GM18868 (cell line): ENCODE results near the gene PHEX.

Experiments
- ATAC-seq: cut with Tn5 transposase; IDR thresholded peaks from one replicate; pipeline ENCODE4 v1.9.1; 2021; ENCODE audit warnings: mild to moderate bottlenecking, moderate library complexity; ENCODE audit not compliant: unreplicated experiment

PHEX gene

DNA sequence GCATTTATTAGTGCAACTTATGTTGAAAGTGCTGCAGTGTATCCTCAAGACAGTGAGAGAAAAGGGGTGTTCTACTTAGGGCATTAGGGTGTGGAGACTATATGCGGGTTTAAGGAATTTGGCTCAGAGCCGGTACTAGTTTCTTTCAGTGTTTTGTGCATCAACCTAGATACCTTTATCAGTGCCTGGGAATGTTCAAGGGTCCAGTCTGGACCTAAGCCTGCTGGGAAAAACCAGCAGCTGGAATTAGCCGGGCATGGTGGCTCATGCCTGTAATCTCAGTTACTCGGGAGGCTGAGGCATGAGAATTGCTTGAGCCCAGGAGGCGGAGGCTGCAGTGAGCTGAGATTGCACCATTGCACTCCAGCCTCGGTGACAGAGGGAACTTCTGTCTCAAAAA, 7.4 kb downstream of the PHEX start:
- no peak for ATAC-seq

DNA sequence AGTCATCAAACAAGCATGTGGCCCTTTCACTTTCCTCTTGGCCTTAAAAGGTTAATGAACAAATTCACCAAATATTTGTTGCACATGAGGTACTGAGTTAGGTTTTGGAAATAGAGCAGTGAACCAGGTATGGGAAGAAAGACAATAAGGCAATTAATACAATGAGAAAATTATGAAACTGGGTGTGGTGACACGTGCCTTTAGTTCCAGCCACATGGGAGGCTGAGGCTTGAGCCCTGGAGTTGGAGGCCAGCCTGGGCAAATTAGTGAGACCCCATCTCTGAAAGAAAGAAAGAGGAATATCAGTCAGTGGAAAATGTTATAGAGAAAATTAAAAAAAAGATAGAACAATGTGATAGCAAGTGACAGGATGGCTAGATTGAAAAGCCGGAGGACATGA, 8.1 kb downstream of the PHEX start:
- no peak for ATAC-seq

DNA sequence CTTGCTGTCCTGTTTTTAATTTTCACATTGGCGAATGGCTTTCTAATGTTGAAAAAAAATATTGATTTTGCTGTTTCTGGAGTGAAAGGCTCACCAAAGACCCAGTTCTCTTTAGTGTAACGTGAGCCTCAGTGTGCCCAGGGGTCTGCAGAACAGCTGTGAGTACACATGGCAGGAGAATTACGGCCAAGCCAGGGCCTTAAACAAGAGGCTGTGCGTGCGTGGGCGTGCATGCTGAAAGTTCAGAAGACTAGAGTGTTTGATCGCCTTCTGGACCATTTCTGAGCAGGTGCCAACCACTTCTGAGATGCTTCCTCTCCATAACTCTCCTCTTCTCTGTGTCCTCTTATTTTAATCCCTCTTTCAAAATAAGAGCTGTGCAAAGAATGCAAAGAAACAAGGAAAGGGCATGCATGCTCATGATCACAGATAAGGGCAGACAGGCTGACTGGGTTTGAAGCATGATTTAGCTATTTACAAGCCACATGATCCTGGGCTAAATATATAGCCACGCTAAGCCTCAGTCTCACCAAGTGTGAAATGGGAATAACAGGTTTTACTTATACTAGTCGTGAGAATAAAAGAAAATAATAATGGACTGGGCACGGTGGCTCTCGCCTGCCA, 9.9 kb downstream of the PHEX start:
- ATAC-seq, result no peak

DNA sequence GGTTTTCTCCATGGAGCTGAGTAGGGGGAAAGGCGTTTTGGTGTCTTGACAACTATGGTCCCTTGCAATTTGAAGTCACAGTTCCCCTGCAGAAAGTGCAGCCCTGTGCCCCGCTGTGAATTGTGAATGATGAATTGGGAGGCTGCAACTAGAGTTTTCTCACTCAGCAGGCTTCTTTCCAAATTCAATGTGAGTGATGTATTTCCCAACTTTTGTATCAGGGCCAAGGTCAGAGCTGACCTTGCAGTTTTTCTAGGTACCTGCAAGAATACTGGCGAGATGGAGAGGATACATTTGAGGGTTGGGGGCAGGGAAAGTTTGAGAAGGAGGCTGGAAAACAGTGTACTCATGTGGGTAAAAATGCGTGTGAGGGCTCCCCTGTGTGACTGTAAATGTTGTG, 11.7 kb downstream of the PHEX start:
- no peak for ATAC-seq

DNA sequence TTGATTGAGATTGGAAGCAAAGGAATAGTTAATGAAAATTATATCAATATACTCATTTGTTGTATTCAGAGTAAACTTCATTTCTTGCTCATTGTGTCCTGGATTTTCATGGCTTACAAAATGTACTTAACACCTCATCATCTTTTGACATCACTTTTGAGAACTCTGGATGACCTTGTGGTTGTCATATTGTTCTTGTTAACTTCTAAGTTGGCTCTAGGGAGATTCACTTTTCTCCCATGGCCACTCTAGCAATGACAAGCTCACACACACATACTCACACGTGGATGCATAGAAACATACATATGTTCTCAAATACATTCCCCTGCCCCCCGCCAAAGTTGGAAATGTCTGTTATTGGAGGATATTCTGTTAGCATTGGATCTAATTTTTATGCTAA, 15.3 kb downstream of the PHEX start:
- no peak for ATAC-seq

DNA sequence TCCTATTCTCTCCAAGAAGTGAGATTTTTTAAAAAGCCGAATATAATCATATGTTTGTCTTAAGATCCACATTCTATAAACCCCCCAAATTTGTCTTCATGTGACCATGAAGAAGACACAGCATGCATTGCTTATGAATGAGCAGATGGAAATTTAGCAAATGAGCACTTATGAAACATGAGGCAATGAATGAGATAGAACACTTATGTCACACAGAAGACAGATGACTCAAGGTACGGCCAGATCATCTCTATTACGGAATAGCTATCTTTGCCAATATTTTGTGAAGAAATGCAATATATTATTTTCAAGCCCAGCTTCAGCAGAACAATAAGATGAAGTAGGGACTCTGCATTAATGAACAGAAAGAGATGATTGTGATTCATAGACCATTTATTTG, 21.4 kb downstream of the PHEX start:
- ATAC-seq, result no peak

DNA sequence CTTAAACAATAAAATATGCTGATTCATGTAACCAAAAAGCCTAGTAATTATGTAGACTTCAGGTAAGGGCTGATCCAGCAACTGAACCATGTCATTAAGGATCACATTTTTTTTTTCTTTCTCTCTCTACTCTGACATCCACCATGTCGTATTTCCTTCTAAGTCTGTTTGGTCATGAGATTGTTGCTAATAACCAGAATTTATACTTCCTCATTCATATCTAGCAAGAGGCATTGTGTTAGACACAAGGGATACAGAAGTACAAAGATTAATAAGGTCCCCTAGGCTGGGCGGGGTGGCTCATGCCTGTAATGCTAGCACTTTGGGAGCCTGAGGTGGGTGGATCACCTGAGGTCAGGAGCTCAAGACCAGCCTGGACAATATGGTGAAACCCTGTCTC, 24.1 kb downstream of the PHEX start:
- ATAC-seq, result peak; percentile 43

DNA sequence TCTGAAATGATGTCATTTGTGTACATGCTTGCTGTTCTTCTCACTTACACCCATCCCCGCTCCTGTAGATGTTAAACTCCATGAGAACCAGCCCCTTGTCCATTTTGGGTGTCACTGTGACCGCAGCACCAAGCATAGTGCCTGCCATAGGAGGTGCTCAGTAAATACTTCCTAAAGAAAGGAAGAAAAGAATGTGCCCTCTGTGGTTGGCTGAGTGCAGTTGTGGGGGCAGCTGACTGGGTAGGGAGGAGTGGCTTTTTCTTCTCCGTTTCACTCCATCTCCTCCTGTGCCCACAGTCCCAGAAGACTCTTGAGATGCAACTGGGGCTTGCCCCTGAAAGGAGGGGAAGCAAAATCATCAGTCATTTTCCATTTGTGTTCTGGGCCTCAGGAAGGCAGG, 25.5 kb downstream of the PHEX start:
- peak; percentile 38 for ATAC-seq

DNA sequence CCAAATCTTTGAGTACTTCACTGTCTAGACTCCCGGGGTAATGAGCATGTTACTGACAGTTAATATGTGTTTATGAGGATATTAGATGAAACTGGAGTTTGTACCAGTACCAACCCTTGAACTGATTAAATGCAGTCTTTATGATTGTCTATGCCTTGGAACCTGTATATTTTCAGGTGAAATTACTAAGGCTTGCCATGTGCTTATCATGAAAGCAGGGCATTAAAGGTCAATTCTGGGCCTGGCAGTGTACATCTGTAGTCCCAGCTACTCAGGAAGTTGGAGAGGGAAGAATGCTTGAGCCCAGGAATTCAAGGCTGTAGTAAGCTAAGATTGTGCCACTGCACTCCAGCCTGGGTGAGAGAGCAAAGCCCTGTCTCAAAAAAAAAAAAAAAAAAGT, 27.6 kb downstream of the PHEX start:
- ATAC-seq, result no peak

DNA sequence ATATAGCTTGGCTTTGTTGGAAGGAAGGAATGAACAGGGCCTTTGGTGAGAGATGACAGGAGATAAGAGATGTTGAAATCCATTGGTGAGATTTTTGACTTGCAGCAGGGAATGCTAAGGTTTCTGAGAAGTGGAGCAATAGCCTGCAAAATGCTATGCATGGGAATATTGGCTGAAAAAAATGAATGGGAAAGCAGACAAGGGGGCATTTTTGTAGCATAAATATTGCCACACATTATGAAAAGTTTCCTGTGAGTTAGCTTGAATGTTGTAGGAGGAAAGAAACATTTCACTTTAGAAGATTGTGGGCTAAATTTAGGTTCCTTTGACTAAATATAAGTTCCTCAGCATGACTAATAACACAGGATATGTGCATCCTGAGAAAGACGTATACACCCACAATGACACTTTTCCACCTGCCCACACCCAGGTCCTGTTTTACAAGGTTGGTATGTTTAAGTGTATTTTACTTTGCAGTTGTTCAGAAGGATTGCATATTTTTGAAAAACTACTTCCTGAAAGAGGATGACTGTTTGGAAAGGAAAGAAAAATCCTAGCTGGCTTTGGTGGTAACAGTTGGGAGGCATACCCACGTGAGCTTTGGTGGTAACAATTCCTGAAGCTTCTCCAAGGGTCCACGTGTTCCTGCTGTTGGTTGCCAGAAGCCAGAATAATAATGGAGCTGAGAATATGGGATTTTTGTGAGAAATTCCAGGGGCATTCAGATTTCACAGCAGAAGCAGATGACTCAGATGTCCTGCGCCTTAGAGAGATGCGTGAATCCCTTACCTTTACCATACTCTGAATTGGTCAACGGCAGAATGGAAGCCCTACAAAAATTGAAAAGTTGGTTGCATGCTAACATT, 28.5 kb downstream of the PHEX start:
- peak; percentile 62 for ATAC-seq

DNA sequence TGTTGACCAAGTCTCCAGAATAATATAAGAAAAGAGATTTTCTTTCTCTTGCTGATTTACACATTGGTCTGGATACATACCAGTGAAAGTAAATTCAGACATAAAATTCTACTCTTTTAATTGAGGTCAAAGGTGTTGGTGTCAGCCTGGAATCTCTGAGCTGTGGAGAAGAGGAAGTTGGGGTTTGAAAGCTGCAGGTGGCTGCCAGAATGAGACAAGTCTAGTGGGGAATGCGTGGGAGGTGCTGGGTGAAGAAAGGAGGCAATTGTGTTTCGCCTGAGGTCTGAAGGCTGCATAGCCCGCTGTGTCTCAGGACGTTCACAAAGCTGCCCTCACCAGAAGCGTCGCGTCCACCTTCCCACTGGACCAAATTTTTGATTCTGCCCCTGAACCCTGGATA, 31.2 kb downstream of the PHEX start:
- ATAC-seq, result peak; percentile 81

DNA sequence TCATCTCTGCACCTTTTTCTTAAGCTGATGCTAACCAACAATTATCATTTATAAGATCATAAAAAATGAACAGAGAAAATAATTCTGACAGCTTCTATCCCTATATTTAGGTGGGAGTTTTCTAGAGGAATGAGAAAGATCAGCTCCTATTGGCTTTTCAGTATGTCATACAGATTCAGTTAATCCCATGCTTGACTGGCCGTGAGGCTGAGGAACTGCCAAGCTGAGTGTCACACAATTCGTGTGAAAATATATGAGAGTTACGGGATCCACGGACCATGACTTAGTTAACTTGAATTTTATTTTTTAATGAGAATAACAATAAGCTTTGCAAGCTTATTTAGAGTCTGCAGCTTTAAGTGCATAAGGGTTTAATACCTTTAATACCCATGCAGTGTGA, 37.5 kb downstream of the PHEX start:
- ATAC-seq, result peak; percentile 50

DNA sequence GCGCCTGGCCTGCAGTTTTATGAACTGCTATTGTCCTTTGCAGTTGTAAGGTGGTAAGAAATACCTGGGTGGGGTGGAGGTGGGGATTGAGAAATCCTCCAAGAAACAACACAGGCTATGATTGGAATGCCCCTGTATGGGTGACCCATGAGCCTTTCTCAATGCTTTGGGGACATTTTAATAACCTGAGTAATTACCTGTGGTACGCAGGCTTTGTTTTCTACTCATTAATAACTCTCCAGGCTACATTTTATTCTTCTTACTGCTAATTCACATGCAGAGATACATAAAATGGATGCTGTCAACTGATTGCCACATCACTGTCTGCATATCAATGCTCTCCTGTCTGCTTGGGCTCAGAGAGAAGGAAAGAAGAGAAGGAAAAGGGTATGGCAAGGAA, 41.8 kb downstream of the PHEX start:
- ATAC-seq, result no peak

DNA sequence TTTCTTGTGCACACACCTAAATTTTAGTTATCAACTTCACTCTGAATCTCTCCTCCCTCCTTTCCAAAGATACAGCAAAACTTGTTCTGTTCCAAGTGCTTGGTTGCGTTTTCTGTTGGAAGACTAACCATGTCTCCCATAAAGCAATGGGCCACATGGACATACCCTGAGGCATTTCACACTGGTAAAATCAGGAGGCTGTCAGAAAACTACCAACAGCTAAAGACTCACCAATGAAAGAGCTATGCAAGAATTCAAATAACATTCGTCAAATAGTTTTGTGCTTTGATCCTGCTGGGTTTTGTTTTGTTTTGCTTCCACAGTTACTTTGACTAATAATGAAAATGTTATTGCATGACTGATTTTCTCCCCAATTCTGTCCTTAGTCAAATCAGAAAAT, 46.0 kb downstream of the PHEX start:
- no peak for ATAC-seq

DNA sequence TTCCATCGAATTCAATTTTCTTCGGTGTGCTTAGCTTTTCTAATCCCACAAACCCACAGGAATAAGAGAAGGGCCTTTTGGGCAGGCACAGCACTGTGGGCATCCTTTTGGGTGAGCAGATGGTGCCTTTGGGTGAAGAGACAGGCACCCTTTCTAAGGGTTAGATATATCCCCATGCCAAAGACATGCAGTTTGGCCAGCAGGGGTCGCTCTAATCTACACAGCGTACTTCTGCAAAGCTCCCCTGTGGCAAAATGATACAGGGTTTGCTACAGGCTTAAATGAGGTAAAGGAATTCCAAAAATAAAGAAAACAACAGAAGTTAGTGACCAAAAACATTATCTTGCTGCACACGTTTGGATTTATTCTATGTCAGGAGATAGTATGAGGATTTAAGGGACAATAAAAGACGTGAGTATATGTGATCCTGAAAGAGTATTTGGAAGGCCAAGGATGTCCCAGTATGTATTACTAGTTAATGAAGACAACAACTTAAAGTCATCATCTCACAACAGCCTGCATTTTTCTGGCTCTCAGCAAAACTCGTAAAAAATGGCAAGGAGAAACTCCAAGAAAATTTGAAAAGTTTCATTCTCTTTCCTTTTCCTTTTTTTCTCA, 49.5 kb downstream of the PHEX start:
- peak; percentile 92 for ATAC-seq

DNA sequence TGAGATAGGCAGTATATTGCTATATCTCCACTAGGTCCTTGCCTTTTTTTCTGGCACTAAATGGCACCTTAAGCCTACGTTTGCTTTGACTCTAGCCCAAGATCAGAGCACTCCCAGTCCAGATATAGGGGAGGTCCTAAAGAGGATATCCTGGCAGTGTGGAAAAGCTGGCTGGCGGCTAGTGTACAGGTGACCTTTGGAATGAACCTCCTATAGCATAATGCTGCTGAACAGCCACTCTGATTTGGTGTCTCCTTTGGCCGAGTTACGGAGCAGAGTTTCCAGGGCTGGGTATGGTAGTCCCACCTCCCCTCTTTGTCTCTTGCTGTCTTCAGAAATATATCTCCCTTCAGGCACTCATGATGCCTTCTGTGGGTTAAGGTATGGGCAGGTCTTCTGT, 53.9 kb downstream of the PHEX start:
- no peak for ATAC-seq

DNA sequence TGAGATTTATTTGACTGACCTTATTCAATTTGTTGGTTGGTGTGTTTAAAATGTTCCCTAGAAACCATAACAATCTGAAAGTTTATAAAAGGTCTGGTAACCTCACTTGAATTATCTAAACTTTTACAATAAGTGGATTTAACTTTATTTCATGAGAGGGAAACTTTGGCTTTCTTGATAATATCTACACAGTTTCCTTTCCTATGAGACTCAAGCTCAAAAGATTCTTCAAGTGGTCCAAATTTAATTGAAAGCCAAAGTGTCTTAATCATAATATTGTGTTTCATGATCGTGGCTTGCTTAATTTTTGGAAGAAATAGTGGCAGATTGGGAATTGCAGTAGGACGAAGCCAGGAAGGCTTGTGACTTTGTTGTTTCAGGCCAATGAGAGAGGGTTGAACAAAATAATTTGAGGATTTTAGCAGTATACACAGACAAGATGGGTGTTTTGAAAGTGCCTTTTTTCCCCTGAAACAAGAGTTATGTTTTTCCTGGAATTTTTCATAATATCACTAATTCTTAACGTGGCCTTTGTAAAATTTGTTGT, 55.0 kb downstream of the PHEX start:
- ATAC-seq, result no peak

DNA sequence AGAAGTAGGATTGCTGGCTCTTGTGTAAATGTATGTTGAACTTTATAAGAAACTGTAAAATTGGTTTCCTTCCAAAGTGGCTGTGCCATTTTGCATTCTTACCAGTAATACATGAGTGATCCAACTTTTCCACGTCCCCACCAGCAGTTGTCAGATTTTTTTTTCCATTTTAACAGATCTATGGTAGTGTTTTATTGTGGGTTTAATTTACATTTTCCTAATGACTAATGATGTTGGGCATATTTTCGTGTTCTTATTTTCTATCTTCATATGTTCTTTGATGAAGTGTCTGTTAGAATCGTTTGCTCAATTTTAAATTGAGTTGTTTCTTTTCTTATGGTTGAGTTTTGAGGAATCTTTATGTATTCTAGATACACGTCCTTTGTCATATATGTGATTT, 56.2 kb downstream of the PHEX start:
- ATAC-seq, result no peak

DNA sequence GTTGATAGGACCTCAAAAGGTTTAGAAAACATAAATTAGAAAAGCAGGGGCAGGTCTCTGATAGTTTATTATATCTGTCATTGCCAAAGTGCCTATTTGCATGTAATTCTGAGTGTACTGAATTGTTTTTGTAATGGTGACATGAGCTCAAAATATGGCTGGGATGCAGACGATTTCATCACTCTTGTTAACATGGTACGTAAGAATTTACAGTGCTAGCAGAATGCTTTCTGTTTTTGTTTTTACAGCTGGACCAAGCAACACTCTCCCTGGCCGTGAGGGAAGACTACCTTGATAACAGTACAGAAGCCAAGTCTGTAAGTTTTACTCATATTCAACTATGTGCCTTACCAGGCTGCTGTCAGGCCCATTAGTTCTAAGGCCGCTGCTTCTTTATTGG, 58.1 kb downstream of the PHEX start:
- no peak for ATAC-seq

DNA sequence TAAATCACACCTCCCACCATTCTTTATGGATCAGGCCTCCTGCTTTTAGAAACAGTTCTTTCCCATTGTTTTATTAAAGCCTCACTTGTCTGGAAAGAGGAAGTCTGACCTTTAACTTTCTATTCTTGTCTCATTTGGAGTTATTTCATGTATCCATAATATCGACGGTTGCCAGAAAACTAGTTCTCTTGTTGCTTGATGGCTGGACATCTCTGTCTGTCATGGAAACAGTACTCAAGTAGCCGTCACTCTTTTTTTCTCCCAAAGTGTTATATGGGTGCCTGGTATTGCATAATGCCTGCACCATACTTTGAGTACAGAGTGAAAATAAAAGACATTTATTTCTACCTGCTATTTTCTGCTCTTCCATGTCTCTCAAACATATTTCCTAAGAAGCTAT, 61.4 kb downstream of the PHEX start:
- no peak for ATAC-seq

DNA sequence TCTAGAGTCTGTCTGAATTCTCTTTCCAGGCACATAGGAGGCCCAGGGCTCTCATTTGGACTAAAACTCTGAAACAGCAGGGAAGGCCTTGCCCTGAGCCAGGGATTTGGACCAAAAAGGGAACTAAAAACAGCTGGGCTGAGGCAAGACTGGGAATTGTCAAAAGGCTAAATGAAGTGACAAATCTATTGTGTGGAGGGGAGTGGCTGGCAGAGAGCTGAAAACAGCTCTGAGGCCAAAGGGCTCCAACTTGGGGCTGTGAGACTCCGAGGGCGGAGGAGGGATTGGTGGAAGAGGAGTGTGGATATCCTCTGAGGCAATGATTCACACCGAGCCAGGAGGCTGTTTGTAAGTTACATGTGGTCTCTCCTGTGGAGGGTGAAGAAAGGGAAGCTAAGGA, 63.2 kb downstream of the PHEX start:
- no peak for ATAC-seq

DNA sequence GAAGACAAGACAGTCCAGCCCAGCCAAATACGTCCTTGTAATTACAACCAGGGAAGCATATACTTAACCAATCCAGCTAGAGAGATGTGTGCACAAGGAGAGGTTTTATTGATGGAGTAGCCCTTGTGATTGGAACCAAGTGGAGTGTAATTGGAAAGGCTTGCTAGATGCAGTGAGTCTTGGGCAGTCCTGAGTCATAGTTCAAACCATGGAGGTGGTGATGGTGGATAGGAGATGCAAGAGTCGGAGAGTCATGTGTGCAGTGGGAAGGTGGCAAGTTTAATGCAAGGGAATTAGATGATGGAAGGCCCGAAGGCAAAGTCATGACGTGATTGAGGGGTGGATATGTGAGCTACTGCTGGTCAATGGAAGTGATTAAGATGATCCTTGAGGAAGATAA, 63.7 kb downstream of the PHEX start:
- ATAC-seq, result no peak
